Measurements from ENCODE around the gene HPCAL4.

The HPCAL4 gene

GRCh38 chr1:39632682-39633417 lies 58.4 kb downstream of the HPCAL4 start:
- no peak overlapping the region for H3K9ac ChIP-seq (ENCODE audit: low read length)
- H3K4me3 ChIP-seq (ENCODE audit: low read length): peak overlapping the region; percentile 40
- H3K4me1 ChIP-seq (ENCODE audit: control insufficient read depth, low read depth, low read length): peaks cover 7% of the 10 kb centered on the region
- no peaks in the 10 kb centered on the region for H3K36me3 ChIP-seq (ENCODE audit: control insufficient read depth, low read depth, low read length)
- peaks cover 73% of the 10 kb centered on the region for H3K27me3 ChIP-seq (ENCODE audit: control insufficient read depth, insufficient read depth, low read length)
- H3K9me3 ChIP-seq (ENCODE audit: control insufficient read depth, low read depth, low read length): no peaks in the 10 kb centered on the region
- H3K27ac ChIP-seq (ENCODE audit: low read length): no peak overlapping the region

- Histone ChIP-seq H3K27ac (ENCODE audit: low read length) (no peak overlapping the region), H3K36me3 (ENCODE audit: control insufficient read depth, low read depth, low read length) (no peaks in the 10 kb centered on the region), H3K4me3 (ENCODE audit: low read length) (no peak overlapping the region), H3K9me3 (ENCODE audit: control insufficient read depth, low read depth, low read length) (no peaks in the 10 kb centered on the region), H3K27me3 (ENCODE audit: control insufficient read depth, insufficient read depth, low read length) (peaks cover 68% of the 10 kb centered on the region), H3K9ac (ENCODE audit: low read length) (no peak overlapping the region), H3K4me1 (ENCODE audit: control insufficient read depth, low read depth, low read length) (peaks cover 7% of the 10 kb centered on the region)
Measured at GRCh38 chr1:39632323-39632681, 58.9 kb downstream of the HPCAL4 start.

GRCh38 chr1:39631361-39632322 lies 59.6 kb downstream of the HPCAL4 start:
- no peak overlapping the region for H3K27ac ChIP-seq (ENCODE audit: low read length)
- no peaks in the 10 kb centered on the region for H3K9me3 ChIP-seq (ENCODE audit: control insufficient read depth, low read depth, low read length)
- no peak overlapping the region for H3K9ac ChIP-seq (ENCODE audit: low read length)
- H3K4me3 ChIP-seq (ENCODE audit: low read length): no peak overlapping the region
- peaks cover 7% of the 10 kb centered on the region for H3K4me1 ChIP-seq (ENCODE audit: control insufficient read depth, low read depth, low read length)
- H3K36me3 ChIP-seq (ENCODE audit: control insufficient read depth, low read depth, low read length): no peaks in the 10 kb centered on the region
- H3K27me3 ChIP-seq (ENCODE audit: control insufficient read depth, insufficient read depth, low read length): peaks cover 61% of the 10 kb centered on the region

GRCh38 chr1:39628807-39629350 lies 62.4 kb downstream of the HPCAL4 start:
- Histone ChIP-seq H3K4me3 (ENCODE audit: low read length) (no peak overlapping the region), H3K4me1 (ENCODE audit: control insufficient read depth, low read depth, low read length) (peaks cover 7% of the 10 kb centered on the region), H3K27ac (ENCODE audit: low read length) (no peak overlapping the region), H3K27me3 (ENCODE audit: control insufficient read depth, insufficient read depth, low read length) (peaks cover 39% of the 10 kb centered on the region), H3K9me3 (ENCODE audit: control insufficient read depth, low read depth, low read length) (no peaks in the 10 kb centered on the region), H3K36me3 (ENCODE audit: control insufficient read depth, low read depth, low read length) (no peaks in the 10 kb centered on the region), H3K9ac (ENCODE audit: low read length) (no peak overlapping the region)
